NB4 (cell line): ENCODE data around the gene ATOH8.

Source experiments
- DNase-seq: peaks from one replicate; pipeline ENCODE4 v3.0.0; 2010; ENCODE audit warnings: low read depth
- H3K4me3 ChIP-seq: one replicate; pipeline ENCODE4 v1.5.1; 2011; ENCODE audit warnings: mild to moderate bottlenecking, low read depth, low read length, moderate library complexity
- CTCF ChIP-seq: IDR thresholded peaks from one replicate; pipeline ENCODE4 v1.5.1; 2012; ENCODE audit warnings: low read depth, low read length
- MAX ChIP-seq: IDR thresholded peaks from 2 replicates; pipeline ENCODE4 v1.6.1; 2011; ENCODE audit warnings: low read depth, low read length
- MYC ChIP-seq: IDR thresholded peaks from 2 replicates; pipeline ENCODE4 v1.6.1; 2011; ENCODE audit warnings: low read depth, low read length
- POLR2A ChIP-seq: IDR thresholded peaks from 2 replicates; pipeline ENCODE4 v1.6.1; 2011; ENCODE audit warnings: mild to moderate bottlenecking; ENCODE audit not compliant: insufficient read length; ENCODE audit errors: extremely low read depth

ATOH8 gene

GRCh38 chr2:85813211-85813981 is 59.6 kb downstream of the ATOH8 start:
- TF ChIP-seq MYC, result no peak
- no peak for TF ChIP-seq CTCF
- TF ChIP-seq MAX, result no peak
- TF ChIP-seq POLR2A, result no peak
- no peak overlapping the region for H3K4me3 ChIP-seq
- DNase-seq, result no peak

- TF ChIP-seq MAX (peak; percentile 48; the same call in 1 of the 2 replicates), MYC (0 out of 2 replicates have a peak, but pooled peaks have one; percentile 33), POLR2A (no peak), CTCF (peak; percentile 97)
- H3K4me3 ChIP-seq, result no peak overlapping the region
- peak; percentile 86 for DNase-seq
Measured at GRCh38 chr2:85813982-85814801, 60.4 kb downstream of the ATOH8 start.

GRCh38 chr2:85814802-85815550 is 61.2 kb downstream of the ATOH8 start:
- H3K4me3 ChIP-seq, result no peak overlapping the region
- no peak for DNase-seq
- no peak for TF ChIP-seq MAX
- TF ChIP-seq MYC, result no peak
- TF ChIP-seq POLR2A, result no peak
- no peak for TF ChIP-seq CTCF

GRCh38 chr2:85819811-85820510 is 66.2 kb downstream of the ATOH8 start:
- H3K4me3 ChIP-seq, result no peak overlapping the region
- TF ChIP-seq MYC (no peak), POLR2A (no peak), CTCF (no peak), MAX (no peak)
- no peak for DNase-seq

GRCh38 chr2:85822766-85823165 is 69.0 kb downstream of the ATOH8 start:
- H3K4me3 ChIP-seq, result no peak overlapping the region
- TF ChIP-seq MYC, result no peak
- TF ChIP-seq MAX, result no peak
- TF ChIP-seq CTCF, result no peak
- TF ChIP-seq POLR2A, result no peak
- no peak for DNase-seq
